Activated CD8-positive, alpha-beta T cell treated with anti-CD3 and anti-CD28 coated beads for 36 hours (primary cell): ENCODE measurements around the gene PML. TPM values are rescaled to one million over a fixed set of nuclear protein-coding genes. Genes with fewer than 3 reads are reported as not detected.
"Not testable (repeated sequence)": the region's sequence is repeated elsewhere in the genome, so short reads cannot be mapped to it uniquely, and the experiment has no call there.

ENCODE experiments used
- ATAC-seq: fragments of 200-7000 bp; cut with Tn5 transposase; one replicate; pipeline ENCODE4 v1.10.0; 2021; ENCODE audit warnings: mild to moderate bottlenecking, moderate library complexity
- CTCF ChIA-PET: fragments of 350-600 bp; sonication (Branson Sonifier 250); formaldehyde crosslinking; loops from one replicate; lab custom pipeline; 2021; ENCODE audit warnings: antibody characterized with exemption; lab: Charles Lee
- POLR2A ChIA-PET: fragments of 350-600 bp; sonication (Branson Sonifier 250); formaldehyde crosslinking; loops from one replicate; lab custom pipeline; 2021; ENCODE audit warnings: antibody characterized with exemption; lab: Charles Lee
- DNase-seq: peaks from one replicate; pipeline ENCODE4 v3.0.0-alpha.2; 2020
- H3K27ac Mint-ChIP-seq: one replicate; pipeline ENCODE4 v1.8.0; 2021; ENCODE audit warnings: mild to moderate bottlenecking, mixed read lengths
- H3K27me3 Mint-ChIP-seq: one replicate; pipeline ENCODE4 v1.8.0; 2021; ENCODE audit warnings: mixed read lengths
- H3K36me3 Mint-ChIP-seq: one replicate; pipeline ENCODE4 v1.8.0; 2021; ENCODE audit warnings: low read depth, mixed read lengths
- H3K4me1 Mint-ChIP-seq: one replicate; pipeline ENCODE4 v1.8.0; 2021; ENCODE audit warnings: low read depth, mixed read lengths
- H3K4me3 Mint-ChIP-seq: one replicate; pipeline ENCODE4 v1.8.0; 2021; ENCODE audit warnings: mild to moderate bottlenecking, moderate library complexity, mixed read lengths
- H3K9me3 Mint-ChIP-seq: one replicate; pipeline ENCODE4 v1.8.0; 2021; ENCODE audit warnings: mixed read lengths
- CTCF ChIP-seq: fragments of 200-600 bp; IDR thresholded peaks from one replicate; pipeline ENCODE4 v1.8.0; 2022; ENCODE audit warnings: antibody characterized with exemption, mild to moderate bottlenecking
- intact Hi-C: fragments of 100-400 bp; cut with micrococcal nuclease; formaldehyde crosslinking; loops from one replicate; pipeline ENCODE4 v1.10.0; 2022
- total RNA-seq, 2 experiments: library from RNA; stranded (reverse); gene quantifications; one replicate each; pipeline ENCODE4 v1.2.3, GENCODE V29; 2021

Gene PML
- total RNA-seq, 2 experiments from 2014 or later = 48.8 to 49.6 TPM

GRCh38 chr15:74072614-74073337, 78.3 kb downstream of the PML start:
- peak; percentile 27 for TF ChIP-seq CTCF
- H3K4me3 Mint-ChIP-seq, intact Hi-C loops, H3K27me3 Mint-ChIP-seq, POLR2A ChIA-PET, ATAC-seq, H3K27ac Mint-ChIP-seq, H3K36me3 Mint-ChIP-seq, CTCF ChIA-PET, H3K4me1 Mint-ChIP-seq, H3K9me3 Mint-ChIP-seq: not testable (repeated sequence)
- peak; percentile 73 for DNase-seq

DNA sequence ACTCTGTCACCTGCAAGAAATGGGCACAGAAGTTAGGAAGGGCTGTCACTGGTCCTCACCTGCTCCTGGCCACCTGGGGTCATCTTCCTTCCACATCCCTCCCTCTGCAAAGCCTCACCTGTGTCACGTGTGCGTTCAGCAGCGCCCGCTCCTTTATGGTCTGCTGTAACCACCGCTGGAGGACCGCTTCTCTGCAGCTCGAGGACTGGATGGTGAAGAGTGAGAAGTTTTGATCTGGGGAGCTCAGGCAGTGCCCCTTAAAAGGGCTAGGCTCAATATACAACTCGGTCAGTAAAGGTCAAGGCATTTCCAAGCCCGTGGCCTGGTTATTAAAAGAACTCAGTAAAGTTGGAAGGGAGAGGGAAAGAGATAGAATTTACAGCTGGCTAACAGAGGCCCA, 81.3 kb downstream of the PML start:
- CTCF ChIA-PET, H3K4me3 Mint-ChIP-seq, H3K4me1 Mint-ChIP-seq: not testable (repeated sequence)

GRCh38 chr15:74082450-74082849, 87.9 kb downstream of the PML start, which contains the start of gene GOLGA6A:
Gene GOLGA6A, minus strand, starts transcription at chr15:74082550. Its CDS starts 41 bp downstream, at chr15:74082509.
- CTCF ChIA-PET, DNase-seq, H3K4me3 Mint-ChIP-seq, POLR2A ChIA-PET, intact Hi-C loops, H3K27me3 Mint-ChIP-seq, H3K4me1 Mint-ChIP-seq, H3K36me3 Mint-ChIP-seq, H3K9me3 Mint-ChIP-seq, ATAC-seq, H3K27ac Mint-ChIP-seq: not testable (repeated sequence)

More for the DNA sequence above, 81.3 kb downstream of the PML start:
- H3K27ac Mint-ChIP-seq, intact Hi-C loops, DNase-seq, POLR2A ChIA-PET, H3K36me3 Mint-ChIP-seq, H3K27me3 Mint-ChIP-seq, ATAC-seq, H3K9me3 Mint-ChIP-seq: not testable (repeated sequence)

DNA sequence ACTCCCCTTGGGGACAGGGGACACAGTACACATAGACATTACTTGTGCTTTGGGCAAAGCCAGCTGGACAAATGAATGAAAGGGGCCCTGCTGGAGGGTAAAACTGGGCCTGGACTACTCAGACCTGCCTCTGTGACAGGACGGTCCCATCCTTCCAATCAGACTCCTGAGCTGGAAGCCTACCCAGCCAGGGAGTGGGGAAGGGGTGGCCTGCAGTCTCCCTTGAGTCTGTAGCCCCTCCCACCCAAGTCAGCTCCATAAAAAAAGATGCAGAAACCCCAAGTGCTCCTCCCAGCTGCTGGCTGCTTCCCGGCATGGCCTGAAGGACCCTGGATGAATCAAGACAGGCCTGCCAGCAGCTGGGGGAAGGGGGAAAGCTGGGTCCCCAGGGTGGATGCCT, 100.1 kb downstream of the PML start:
- H3K4me1 Mint-ChIP-seq, intact Hi-C loops, H3K4me3 Mint-ChIP-seq, DNase-seq, H3K9me3 Mint-ChIP-seq, H3K27ac Mint-ChIP-seq, POLR2A ChIA-PET, H3K27me3 Mint-ChIP-seq, H3K36me3 Mint-ChIP-seq, CTCF ChIA-PET, ATAC-seq: not testable (repeated sequence)

- intact Hi-C loops, H3K4me1 Mint-ChIP-seq, H3K9me3 Mint-ChIP-seq, H3K4me3 Mint-ChIP-seq, POLR2A ChIA-PET, CTCF ChIA-PET, H3K27ac Mint-ChIP-seq, DNase-seq, H3K36me3 Mint-ChIP-seq, ATAC-seq, H3K27me3 Mint-ChIP-seq: not testable (repeated sequence)
These were observed 101.1 kb downstream of the PML start for GRCh38 chr15:74095610-74096009.

DNA sequence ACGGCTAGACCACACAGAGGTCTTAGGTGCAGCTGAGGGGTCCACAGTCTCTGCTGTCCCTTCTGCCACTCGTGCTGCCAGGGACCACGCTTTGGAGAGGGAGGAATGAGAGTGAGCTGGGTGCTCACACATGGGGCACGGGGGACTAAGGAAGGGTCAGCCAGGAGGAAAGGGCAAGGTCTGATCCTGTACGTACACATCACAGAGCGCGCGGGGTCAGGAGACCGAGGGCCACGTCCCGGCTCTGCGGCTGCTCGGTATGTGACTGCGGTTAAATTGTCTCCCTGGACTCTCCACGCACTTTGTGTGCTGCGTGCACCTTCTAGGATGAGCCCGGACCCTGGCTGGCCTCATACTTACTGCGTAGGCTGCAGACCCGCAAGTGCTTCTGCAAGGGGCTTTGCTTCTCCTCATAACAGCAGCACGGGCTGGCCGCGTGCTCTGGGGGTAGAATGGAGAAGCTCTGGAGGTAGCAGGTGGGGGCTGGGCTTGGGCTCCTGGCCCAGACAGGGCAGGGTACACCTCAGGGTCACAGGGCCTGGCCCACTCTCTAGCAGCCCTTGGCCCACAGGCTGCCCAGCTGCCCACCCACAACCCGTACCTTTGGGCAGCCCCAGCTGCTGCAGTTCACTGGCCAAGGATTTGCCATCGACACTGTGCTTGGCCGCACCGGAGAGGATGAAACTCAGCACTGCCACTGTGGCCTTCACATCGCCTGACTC, 102.4 kb downstream of the PML start:
- H3K9me3 Mint-ChIP-seq, ATAC-seq, H3K27ac Mint-ChIP-seq, H3K4me1 Mint-ChIP-seq, POLR2A ChIA-PET, CTCF ChIA-PET, H3K4me3 Mint-ChIP-seq, H3K36me3 Mint-ChIP-seq, H3K27me3 Mint-ChIP-seq, intact Hi-C loops, DNase-seq: not testable (repeated sequence)

Other genes starting within 250 kb of the PML start
- gene INSYN1, start 241.4 kb upstream of the PML start, total RNA-seq = not detected
- not detected for gene TBC1D21, start 121.2 kb upstream of the PML start, total RNA-seq
- 1 to 10 TPM; 1.6 to 2.8 TPM for gene LOXL1, start 68.3 kb upstream of the PML start, total RNA-seq
- 1 to 10 TPM; 5.2 to 6.5 TPM for gene STOML1, start 2.4 kb upstream of the PML start, total RNA-seq
- not detected for gene GOLGA6A, start 87.8 kb downstream of the PML start, total RNA-seq
- not detected for gene ISLR2, start 135.9 kb downstream of the PML start, total RNA-seq
- not detected for gene ISLR, start 179.0 kb downstream of the PML start, total RNA-seq
- under 1 TPM; 0.51 to 0.72 TPM for gene STRA6, start 208.1 kb downstream of the PML start, total RNA-seq
- under 1 TPM; 0.16 to 0.38 TPM for gene CCDC33, start 241.6 kb downstream of the PML start, total RNA-seq